ENCODE measurements around the gene FBXW7.

FBXW7 gene

GRCh38 chr4:152323221-152323620, 212.7 kb downstream of the FBXW7 start:
- DNase-seq (ENCODE audit: low read depth), result peak; percentile 40
- no peak overlapping the region for H3K4me3 ChIP-seq (ENCODE audit: low read length)
- TF ChIP-seq, protein P1, sequence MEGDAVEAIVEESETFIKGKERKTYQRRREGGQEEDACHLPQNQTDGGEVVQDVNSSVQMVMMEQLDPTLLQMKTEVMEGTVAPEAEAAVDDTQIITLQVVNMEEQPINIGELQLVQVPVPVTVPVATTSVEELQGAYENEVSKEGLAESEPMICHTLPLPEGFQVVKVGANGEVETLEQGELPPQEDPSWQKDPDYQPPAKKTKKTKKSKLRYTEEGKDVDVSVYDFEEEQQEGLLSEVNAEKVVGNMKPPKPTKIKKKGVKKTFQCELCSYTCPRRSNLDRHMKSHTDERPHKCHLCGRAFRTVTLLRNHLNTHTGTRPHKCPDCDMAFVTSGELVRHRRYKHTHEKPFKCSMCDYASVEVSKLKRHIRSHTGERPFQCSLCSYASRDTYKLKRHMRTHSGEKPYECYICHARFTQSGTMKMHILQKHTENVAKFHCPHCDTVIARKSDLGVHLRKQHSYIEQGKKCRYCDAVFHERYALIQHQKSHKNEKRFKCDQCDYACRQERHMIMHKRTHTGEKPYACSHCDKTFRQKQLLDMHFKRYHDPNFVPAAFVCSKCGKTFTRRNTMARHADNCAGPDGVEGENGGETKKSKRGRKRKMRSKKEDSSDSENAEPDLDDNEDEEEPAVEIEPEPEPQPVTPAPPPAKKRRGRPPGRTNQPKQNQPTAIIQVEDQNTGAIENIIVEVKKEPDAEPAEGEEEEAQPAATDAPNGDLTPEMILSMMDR (conservative IDR thresholded peaks at IDR 0.05; ENCODE audit: low read length), result no peak

GRCh38 chr4:152322656-152323055, 213.2 kb downstream of the FBXW7 start:
- TF ChIP-seq, protein P1 (conservative IDR thresholded peaks at IDR 0.05; ENCODE audit: low read length), result no peak
- H3K4me3 ChIP-seq (ENCODE audit: low read length), result no peak overlapping the region
- DNase-seq (ENCODE audit: low read depth), result no peak

- TF ChIP-seq, protein P1 (conservative IDR thresholded peaks at IDR 0.05; ENCODE audit: low read length), result peak; percentile 12; the same call in 1 of the 2 replicates
- no peak overlapping the region for H3K4me3 ChIP-seq (ENCODE audit: low read length)
- no peak for DNase-seq (ENCODE audit: low read depth)
Measured at GRCh38 chr4:152321923-152322322, 214.0 kb downstream of the FBXW7 start.

DNA sequence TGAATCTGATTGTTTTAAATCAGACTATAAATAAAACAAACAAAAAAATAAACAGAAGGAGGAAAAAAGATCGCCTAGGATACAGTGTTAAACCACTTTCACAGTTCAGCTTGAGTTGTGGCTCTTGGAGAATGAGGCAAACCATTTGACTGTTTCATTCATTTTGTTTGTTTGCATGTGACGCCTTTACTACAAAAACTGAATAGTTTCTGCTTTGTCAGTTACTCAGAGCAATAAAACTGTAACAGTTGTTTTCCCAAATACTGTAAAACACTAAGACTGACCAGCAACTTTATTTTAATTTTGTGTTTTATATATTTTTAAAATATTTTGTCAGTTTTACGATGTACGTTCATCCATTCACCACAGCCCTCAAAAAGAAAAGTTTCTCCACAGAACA, 214.5 kb downstream of the FBXW7 start:
- no peak for DNase-seq (ENCODE audit: low read depth)
- no peak overlapping the region for H3K4me3 ChIP-seq (ENCODE audit: low read length)
- TF ChIP-seq, protein P1 (conservative IDR thresholded peaks at IDR 0.05; ENCODE audit: low read length), result no peak

DNA sequence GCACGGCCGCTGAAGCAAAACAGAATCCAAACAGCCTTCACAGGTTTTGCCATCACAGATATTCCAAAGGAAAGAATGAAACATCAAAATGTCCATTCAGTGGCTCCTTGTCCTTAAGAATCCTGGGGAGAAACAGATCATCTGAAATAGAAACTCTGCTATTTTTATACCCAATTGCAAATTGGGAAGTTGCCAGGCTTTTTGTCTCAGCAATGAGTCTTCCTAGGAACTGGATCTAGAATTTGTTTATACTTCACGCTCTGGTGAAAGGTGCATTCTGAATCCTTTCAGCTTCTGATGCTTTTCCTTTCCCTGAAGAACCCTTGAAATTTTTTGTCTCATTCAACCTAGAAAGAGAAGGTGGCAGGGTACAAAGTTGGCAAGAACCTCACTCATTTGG, 218.9 kb downstream of the FBXW7 start:
- no peak overlapping the region for H3K4me3 ChIP-seq (ENCODE audit: low read length)
- TF ChIP-seq, protein P1 (conservative IDR thresholded peaks at IDR 0.05; ENCODE audit: low read length), result no peak
- peak; percentile 17 for DNase-seq (ENCODE audit: low read depth)

DNA sequence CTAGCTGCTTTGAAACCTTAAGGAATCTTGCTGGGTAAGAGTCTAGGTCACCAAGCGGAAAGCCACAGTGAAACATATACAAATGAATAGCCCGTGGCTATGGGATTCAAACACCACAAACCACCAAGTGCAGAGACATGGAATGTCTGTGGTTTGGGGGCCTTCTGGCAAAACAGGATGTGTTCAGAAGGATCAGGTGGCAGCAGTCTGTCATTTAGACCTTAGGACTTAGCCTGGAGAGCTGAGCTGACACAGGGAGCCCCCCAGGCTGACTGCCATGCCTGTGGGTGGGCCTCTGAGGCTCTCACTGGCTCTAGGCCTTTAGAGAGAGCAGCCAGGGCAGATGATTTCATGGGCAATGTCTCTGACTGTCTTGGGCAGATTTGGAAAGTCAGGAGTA, 225.6 kb downstream of the FBXW7 start:
- TF ChIP-seq, protein P1 (conservative IDR thresholded peaks at IDR 0.05; ENCODE audit: low read length), result no peak
- peak; percentile 64 for DNase-seq (ENCODE audit: low read depth)
- H3K4me3 ChIP-seq (ENCODE audit: low read length), result no peak overlapping the region

- H3K4me3 ChIP-seq (ENCODE audit: low read length), result no peak overlapping the region
- no peak for DNase-seq (ENCODE audit: low read depth)
- TF ChIP-seq, protein P1 (conservative IDR thresholded peaks at IDR 0.05; ENCODE audit: low read length), result no peak
Measured at GRCh38 chr4:152309418-152309817, 226.5 kb downstream of the FBXW7 start.
